Adipocyte (in vitro differentiated cells): Measurements from ENCODE around the gene DMXL1.

Experiments
- DNase-seq: peaks from one replicate; pipeline ENCODE4 v3.0.0-alpha.2; 2015; ENCODE audit warnings: low read depth
- H3K27me3 ChIP-seq: replicated peaks from 2 replicates; pipeline ENCODE4 v1.7.0; 2013; ENCODE audit warnings: mild to moderate bottlenecking, low read length, moderate library complexity; ENCODE audit not compliant: control insufficient read depth, insufficient read depth
- H3K36me3 ChIP-seq: 2 replicates; pipeline ENCODE4 v1.7.0; 2013; ENCODE audit warnings: low read length, mild to moderate bottlenecking, moderate library complexity; ENCODE audit not compliant: control insufficient read depth, insufficient read depth, severe bottlenecking
- H3K4me1 ChIP-seq: 2 replicates; pipeline ENCODE4 v1.7.0; 2013; ENCODE audit warnings: mild to moderate bottlenecking, low read length, moderate library complexity; ENCODE audit not compliant: control insufficient read depth, insufficient read depth
- H3K4me3 ChIP-seq: 2 replicates; pipeline ENCODE4 v1.7.0; 2013; ENCODE audit warnings: mild to moderate bottlenecking, low read length, moderate library complexity
- H3K9ac ChIP-seq: 2 replicates; pipeline ENCODE4 v1.7.0; 2013; ENCODE audit warnings: mild to moderate bottlenecking, low read length, moderate library complexity
- H3K9me3 ChIP-seq: 2 replicates; pipeline ENCODE4 v1.7.0; 2013; ENCODE audit warnings: mild to moderate bottlenecking, low read length, moderate library complexity; ENCODE audit not compliant: control insufficient read depth

The DMXL1 gene, protein sequence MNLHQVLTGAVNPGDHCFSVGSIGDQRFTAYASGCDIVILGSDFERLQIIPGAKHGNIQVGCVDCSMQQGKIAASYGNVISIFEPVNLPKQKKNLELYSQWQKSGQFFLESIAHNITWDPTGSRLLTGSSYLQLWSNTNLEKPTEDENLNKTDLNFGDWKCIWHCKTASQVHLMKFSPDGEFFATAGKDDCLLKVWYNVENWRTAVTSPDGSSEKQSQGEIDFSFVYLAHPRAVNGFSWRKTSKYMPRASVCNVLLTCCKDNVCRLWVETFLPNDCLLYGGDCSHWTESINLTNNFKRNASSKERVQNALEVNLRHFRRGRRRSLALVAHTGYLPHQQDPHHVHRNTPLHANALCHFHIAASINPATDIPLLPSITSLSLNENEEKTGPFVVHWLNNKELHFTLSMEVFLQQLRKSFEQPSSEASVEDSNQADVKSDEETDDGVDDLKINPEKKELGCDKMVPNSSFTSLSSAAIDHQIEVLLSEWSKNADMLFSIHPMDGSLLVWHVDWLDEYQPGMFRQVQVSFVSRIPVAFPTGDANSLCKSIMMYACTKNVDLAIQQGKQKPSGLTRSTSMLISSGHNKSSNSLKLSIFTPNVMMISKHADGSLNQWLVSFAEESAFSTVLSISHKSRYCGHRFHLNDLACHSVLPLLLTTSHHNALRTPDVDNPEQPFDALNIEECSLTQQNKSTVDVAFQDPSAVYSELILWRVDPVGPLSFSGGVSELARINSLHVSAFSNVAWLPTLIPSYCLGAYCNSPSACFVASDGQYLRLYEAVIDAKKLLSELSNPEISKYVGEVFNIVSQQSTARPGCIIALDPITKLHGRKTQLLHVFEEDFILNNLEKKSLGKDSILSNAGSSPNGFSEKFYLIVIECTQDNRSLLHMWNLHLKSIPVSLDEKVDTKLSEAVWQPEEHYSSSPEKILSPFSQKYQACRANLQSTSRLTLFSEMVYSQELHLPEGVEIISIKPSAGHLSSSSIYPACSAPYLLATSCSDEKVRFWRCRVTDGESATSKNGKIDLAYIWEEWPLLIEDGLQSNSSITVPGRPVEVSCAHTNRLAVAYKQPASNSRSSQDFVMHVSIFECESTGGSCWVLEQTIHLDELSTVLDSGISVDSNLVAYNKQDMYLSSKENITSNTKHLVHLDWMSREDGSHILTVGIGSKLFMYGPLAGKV (N-terminal part only)

DNA sequence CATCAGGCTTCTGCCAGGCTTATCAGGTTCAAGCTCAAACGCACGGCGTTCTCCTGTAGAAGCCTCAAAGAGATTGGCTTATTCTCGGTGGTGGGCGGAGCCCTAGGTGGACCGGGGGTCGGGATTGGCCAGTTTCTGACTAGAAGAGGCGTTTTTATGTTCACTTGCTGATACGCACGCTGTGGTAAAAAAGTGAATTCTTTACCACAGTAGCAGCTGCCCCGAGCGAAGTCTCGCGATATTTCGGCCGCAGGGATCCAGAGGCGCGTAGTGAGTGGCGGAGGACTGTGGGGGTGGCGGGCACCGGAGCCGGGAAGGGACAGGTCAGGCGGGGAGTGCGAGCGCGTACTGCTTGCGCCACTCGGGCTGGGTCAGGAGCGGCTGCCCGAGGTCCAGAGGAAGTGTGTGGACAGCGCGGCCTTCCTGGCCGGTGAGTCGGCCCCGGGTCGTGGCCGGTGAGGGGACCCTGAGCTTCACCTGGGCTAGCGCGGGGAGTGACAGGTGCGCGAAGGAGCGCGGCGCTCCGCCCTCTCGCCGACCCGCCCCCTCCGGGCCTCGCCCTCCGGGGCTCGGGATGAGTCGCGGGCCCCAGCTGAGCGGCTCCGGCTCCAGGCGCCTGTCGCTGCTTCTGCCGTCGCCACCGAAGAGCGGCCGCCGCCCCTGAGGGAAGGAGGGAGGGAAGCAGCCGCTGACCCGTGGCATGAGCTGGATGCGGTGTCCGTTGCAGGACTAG, at the start of gene DMXL1:
DMXL1 (plus strand) TSS at position 260 of the 733 bp plus-strand sequence. CDS start 483 bp downstream, outside the sequence.
- peaks cover 19% of the 10 kb centered on the region for H3K4me1 ChIP-seq
- no peaks in the 10 kb centered on the region for H3K9me3 ChIP-seq
- H3K27me3 ChIP-seq: no peaks in the 10 kb centered on the region
- H3K9ac ChIP-seq: peak within 1 kb of the TSS; percentile 95
- peak; percentile 100 for DNase-seq
- H3K36me3 ChIP-seq: no peaks in the 10 kb centered on the region
- H3K4me3 ChIP-seq: peak within 1 kb of the TSS; percentile 93

DNA sequence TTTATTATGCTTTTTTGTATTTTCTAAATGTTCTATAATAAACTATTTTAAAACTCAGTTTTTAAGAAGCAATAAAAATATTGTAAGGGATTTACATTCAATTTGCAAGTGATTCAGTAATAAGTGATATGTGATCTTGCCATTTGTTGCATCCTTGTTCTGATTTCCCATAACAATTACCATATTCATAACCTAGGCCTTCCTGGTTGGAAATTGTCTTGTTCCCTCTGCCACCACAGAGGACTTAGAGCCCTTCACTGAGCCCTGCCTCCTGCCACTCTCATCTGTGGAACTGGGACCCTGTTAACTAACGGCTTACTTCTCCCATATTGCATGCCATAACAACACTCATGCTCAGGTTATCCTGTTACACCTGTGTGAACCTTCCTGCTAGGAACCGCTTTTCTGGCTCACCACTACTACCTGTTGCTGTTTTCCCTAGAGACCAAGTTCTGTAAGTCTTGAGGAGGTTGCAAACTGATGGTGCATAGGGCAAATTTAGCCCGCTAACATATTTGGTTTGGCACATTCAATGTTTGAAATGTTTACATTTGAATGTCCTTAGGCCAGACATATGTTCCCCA, 49.6 kb upstream of the DMXL1 start:
- H3K36me3 ChIP-seq: no peaks in the 10 kb centered on the region
- H3K9ac ChIP-seq: no peak overlapping the region
- H3K9me3 ChIP-seq: no peaks in the 10 kb centered on the region
- no peaks in the 10 kb centered on the region for H3K27me3 ChIP-seq
- no peak overlapping the region for H3K4me3 ChIP-seq
- H3K4me1 ChIP-seq: no peaks in the 10 kb centered on the region
- no peak for DNase-seq

DNA sequence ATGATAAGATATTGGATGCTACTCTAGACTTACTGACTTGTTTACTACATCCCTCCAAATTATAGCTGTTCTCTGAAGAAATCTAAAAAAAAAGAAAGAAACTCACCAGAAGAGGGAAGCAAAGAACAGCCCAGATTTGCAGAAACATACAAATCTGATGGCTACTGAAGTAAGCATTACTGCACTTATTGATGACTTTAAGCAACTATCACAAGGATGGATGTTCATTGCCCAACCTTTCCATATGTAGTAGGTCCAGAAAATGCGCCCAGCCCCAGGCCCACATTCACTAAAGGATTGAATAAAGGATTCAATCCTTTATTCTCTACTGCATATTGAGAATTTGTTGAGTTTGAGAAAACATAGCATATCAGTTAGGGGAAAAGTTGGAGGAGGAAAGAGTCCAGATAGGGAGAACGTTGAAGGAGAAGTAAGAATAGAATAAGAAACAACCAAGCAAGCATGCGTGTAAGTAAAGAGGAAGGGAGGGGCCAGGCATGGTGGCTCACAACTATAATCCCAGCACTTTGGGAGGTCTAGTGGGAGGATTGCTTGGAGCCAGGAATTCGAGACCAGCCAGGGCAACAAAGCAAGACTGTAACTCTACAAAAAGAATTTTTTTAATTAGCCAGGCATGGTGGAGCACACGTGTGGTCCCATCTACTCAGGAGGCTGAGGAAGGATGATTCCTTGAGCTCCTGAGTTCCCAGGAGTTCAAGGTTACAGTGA, 48.7 kb upstream of the DMXL1 start:
- H3K4me3 ChIP-seq: no peak overlapping the region
- no peaks in the 10 kb centered on the region for H3K27me3 ChIP-seq
- H3K9ac ChIP-seq: no peak overlapping the region
- no peaks in the 10 kb centered on the region for H3K4me1 ChIP-seq
- H3K36me3 ChIP-seq: no peaks in the 10 kb centered on the region
- no peaks in the 10 kb centered on the region for H3K9me3 ChIP-seq
- peak; percentile 71 for DNase-seq

DNA sequence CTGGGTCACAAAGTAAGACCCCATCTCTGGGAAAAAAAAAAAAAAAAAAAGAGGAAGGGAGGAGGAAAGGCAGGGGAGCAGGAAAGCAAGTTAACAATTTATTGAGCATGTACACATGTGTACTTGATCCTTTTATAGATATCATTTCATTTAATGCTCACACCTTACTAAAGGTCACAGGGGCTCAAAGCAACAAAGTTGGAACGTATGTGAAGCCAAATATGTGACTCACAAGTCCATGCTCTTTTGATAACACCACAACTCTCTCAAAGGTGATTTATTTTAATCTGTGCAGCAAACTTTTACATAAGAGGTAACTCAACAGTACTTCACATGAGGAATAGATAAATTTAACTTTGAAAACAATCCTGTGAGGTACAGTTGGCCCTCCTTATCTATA, 48.1 kb upstream of the DMXL1 start:
- no peaks in the 10 kb centered on the region for H3K36me3 ChIP-seq
- no peaks in the 10 kb centered on the region for H3K27me3 ChIP-seq
- no peak overlapping the region for H3K4me3 ChIP-seq
- H3K4me1 ChIP-seq: no peaks in the 10 kb centered on the region
- no peak for DNase-seq
- no peak overlapping the region for H3K9ac ChIP-seq
- H3K9me3 ChIP-seq: no peaks in the 10 kb centered on the region

DNA sequence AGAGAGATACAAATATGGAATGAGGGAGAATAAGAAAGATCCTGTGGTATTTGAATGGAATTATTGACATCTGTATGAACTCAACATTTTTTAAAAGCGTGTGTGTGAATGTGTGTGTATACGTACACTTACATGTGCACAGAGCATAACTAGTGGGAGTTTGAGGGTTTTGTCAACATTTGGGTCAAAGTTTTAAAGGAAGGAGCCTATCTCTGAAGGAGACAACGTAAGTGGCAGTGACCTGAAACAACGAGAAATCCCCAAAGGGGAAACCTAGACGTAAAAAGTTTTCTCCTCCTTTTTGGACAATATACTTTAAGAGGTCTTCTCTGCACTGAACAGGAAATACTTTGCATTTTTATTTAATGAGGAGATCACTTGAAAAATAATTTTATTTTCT, 42.3 kb upstream of the DMXL1 start:
- Histone ChIP-seq H3K9ac (no peak overlapping the region), H3K4me3 (no peak overlapping the region), H3K4me1 (no peaks in the 10 kb centered on the region), H3K9me3 (no peaks in the 10 kb centered on the region), H3K36me3 (no peaks in the 10 kb centered on the region), H3K27me3 (no peaks in the 10 kb centered on the region)
- DNase-seq: no peak

DNA sequence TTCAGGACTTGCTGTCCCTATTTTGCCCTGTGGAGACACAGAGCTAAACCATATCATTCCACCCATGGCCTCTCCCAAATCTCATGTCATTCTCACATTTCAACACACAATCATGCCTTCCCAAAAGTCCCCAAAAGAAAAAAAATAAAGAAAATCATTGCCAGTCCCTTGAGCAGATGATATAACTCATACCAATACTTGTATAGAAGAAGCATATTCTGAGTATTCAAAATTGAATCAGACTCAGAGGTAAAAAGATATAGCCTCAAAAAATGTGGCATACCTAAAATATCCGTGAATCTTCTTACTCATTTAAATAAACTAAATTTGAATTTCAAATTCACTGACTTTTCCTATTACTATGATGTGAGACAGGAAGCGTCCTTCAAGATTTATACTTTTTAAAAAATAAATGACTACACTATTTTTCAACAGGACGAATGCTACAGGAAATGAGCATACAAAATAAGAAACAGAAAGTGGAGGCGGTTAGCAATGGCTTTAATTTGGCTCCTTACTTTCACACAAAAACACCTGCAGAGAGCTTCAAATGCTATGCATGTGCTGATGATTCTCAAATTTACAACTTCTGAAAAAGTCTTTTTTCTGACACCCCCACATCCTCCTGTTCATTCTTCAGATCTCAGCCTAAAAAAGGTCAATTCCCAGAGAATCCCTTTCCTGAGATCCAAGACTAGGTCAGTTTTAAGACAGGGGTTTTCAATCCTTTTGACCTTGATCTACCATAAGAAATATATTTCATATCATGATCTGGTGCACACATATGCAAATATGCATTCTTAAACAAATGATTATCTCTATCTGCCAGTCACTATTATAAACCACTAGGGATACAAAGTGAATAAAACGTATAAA, 39.6 kb upstream of the DMXL1 start:
- Histone ChIP-seq H3K4me3 (no peak overlapping the region), H3K36me3 (no peaks in the 10 kb centered on the region), H3K9me3 (no peaks in the 10 kb centered on the region), H3K4me1 (peaks cover 3% of the 10 kb centered on the region), H3K9ac (no peak overlapping the region), H3K27me3 (no peaks in the 10 kb centered on the region)
- no peak for DNase-seq

DNA sequence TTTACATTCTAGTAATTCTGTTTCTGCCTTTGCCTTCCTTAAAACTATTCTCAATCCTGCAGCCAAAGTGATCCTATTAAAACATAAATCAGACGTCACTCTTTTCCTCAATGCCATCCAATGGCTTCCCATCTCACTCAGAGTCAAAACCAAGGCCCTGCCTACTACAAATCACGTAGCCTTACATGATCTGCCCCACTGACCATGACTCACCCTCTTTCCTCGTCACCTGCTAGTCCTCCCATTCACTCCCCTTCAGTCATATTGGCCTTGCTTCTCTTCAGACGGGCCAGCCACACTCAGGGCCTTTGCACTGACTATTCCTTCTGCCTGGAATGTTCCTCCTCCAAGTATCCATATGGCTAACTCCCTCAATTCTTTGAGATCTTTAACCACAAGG, 39.0 kb upstream of the DMXL1 start:
- no peaks in the 10 kb centered on the region for H3K9me3 ChIP-seq
- no peaks in the 10 kb centered on the region for H3K27me3 ChIP-seq
- H3K9ac ChIP-seq: no peak overlapping the region
- H3K4me1 ChIP-seq: peaks cover 6% of the 10 kb centered on the region
- DNase-seq: no peak
- no peaks in the 10 kb centered on the region for H3K36me3 ChIP-seq
- H3K4me3 ChIP-seq: no peak overlapping the region

DNA sequence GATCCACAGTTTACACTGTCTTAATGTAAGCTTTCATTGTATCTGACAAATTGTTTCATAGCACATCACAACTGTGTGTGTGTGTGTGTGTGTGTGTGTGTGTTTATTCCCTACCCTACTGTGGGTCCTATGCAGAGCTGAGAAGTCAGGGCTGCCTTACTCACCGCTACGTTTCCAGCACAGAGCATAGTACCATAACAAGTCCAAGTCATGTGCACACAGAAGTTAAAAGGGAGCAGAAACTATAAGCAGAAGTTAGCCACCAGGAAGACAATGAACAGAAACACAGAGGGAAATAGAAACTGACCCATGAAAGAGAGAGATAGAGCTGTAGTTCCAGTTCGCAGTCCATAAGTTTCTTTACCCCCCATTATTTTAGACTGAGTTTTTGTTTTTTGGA, 38.2 kb upstream of the DMXL1 start:
- Histone ChIP-seq H3K27me3 (no peaks in the 10 kb centered on the region), H3K9me3 (no peaks in the 10 kb centered on the region), H3K4me1 (peaks cover 12% of the 10 kb centered on the region), H3K9ac (no peak overlapping the region), H3K4me3 (no peak overlapping the region), H3K36me3 (no peaks in the 10 kb centered on the region)
- no peak for DNase-seq

DNA sequence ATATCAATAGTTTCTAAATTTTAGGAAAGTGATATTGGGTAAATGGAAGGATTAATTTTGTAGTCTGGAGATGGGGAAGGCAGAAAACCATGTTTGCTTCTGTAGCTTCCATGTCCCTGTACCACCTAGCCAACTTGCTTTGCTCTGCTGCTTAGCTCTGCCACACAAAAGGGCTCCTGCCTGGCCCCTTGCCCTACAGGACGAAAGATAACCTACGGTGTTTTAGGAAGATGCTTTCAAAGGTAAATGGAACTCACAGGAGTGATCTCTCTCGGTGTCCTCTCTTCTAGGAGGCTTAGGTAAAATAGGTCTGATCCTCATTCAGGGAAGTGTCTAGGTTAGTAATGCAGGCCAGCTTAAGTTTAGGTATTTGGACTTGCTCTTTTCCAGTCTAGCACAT, 37.8 kb upstream of the DMXL1 start:
- no peak overlapping the region for H3K4me3 ChIP-seq
- H3K4me1 ChIP-seq: peaks cover 12% of the 10 kb centered on the region
- no peak overlapping the region for H3K9ac ChIP-seq
- no peaks in the 10 kb centered on the region for H3K27me3 ChIP-seq
- H3K36me3 ChIP-seq: no peaks in the 10 kb centered on the region
- DNase-seq: no peak
- no peaks in the 10 kb centered on the region for H3K9me3 ChIP-seq
